ENCODE data around the gene FLRT2. TPM values are rescaled to one million over a fixed set of nuclear protein-coding genes. Genes with fewer than 3 reads are reported as not detected.

FLRT2 gene
- total RNA-seq, 1 experiment from 2014 or later: 0.07 TPM

DNA sequence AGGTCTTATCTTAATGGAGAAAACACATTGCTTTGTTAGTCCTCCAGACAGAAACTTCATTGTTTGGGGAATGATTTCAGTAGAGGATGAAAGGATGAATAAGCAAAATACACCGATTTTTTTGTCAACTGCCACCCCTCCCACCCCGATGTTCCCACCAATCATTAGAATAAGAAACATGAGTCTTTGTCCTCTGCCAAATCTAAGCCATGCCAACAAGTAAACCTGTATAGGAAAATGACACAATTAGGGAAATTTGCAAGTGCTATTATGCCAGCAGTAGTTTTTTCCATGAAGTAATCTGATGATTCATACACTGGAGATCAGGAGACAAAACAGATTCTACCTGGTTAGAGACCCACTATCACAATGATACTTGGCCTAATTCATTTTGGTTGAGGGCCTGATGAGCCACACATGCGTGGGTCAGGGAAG is 35.9 kb downstream of the FLRT2 start:
- ChIA-PET CTCF (no interaction called here), POLR2A (ENCODE audit: unreplicated experiment) (no interaction called here)
- Histone ChIP-seq H3K4me1 (ENCODE audit: insufficient read depth, low read length) (no peaks in the 10 kb centered on the region; the same call in 1 of the 2 replicates), H3K4me3 (ENCODE audit: low read length) (no peak overlapping the region), H3K27me3 (ENCODE audit: low read length) (no peaks in the 10 kb centered on the region), H3K9me2 (replicated peaks; ENCODE audit: low read length) (no peaks in the 10 kb centered on the region), H3K36me3 (ENCODE audit: low read depth, low read length) (no peaks in the 10 kb centered on the region), H3F3A (ENCODE audit: low read length, unreplicated experiment) (no peaks in the 10 kb centered on the region), H3K79me2 (ENCODE audit: low read length) (no peaks in the 10 kb centered on the region), H3K4me2 (ENCODE audit: low read length) (no peak overlapping the region), H3K27ac (ENCODE audit: low read length) (peak overlapping the region; percentile 48), H3K9me3 (ENCODE audit: low read length) (0 out of 2 replicates have a peak, but pooled peaks cover 8% of the 10 kb centered on the region), H3K9ac (ENCODE audit: low read length) (no peak overlapping the region), H2AFZ (ENCODE audit: low read length) (no peak overlapping the region), H4K20me1 (ENCODE audit: low read length) (no peaks in the 10 kb centered on the region)
- no peak for TF ChIP-seq EZH2phosphoT487 (IDR thresholded peaks at IDR 0.05; ENCODE audit: borderline replicate concordance, low read length)
- TF ChIP-seq EZH2 (IDR thresholded peaks at IDR 0.05; ENCODE audit: low read length, unreplicated experiment): no peak
- TF ChIP-seq, protein P1, sequence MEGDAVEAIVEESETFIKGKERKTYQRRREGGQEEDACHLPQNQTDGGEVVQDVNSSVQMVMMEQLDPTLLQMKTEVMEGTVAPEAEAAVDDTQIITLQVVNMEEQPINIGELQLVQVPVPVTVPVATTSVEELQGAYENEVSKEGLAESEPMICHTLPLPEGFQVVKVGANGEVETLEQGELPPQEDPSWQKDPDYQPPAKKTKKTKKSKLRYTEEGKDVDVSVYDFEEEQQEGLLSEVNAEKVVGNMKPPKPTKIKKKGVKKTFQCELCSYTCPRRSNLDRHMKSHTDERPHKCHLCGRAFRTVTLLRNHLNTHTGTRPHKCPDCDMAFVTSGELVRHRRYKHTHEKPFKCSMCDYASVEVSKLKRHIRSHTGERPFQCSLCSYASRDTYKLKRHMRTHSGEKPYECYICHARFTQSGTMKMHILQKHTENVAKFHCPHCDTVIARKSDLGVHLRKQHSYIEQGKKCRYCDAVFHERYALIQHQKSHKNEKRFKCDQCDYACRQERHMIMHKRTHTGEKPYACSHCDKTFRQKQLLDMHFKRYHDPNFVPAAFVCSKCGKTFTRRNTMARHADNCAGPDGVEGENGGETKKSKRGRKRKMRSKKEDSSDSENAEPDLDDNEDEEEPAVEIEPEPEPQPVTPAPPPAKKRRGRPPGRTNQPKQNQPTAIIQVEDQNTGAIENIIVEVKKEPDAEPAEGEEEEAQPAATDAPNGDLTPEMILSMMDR (conservative IDR thresholded peaks at IDR 0.05; ENCODE audit: low read depth, low read length): no peak
- no TSS peak for BruUV-seq (replicated peaks)
- ATAC-seq: no peak
- intact Hi-C loops (cut with micrococcal nuclease): no loop called here
- DNase-seq: peak; percentile 43

GRCh38 chr14:85566603-85567002 is 36.7 kb downstream of the FLRT2 start:
- Histone ChIP-seq H3K4me1 (ENCODE audit: insufficient read depth, low read length) (no peaks in the 10 kb centered on the region; the same call in 1 of the 2 replicates), H3K9ac (ENCODE audit: low read length) (no peak overlapping the region), H3K27ac (ENCODE audit: low read length) (peak overlapping the region; percentile 48), H3K27me3 (ENCODE audit: low read length) (no peaks in the 10 kb centered on the region), H3K9me3 (ENCODE audit: low read length) (0 out of 2 replicates have a peak, but pooled peaks cover 8% of the 10 kb centered on the region), H3F3A (ENCODE audit: low read length, unreplicated experiment) (no peaks in the 10 kb centered on the region), H3K36me3 (ENCODE audit: low read depth, low read length) (no peaks in the 10 kb centered on the region), H4K20me1 (ENCODE audit: low read length) (no peaks in the 10 kb centered on the region), H3K4me2 (ENCODE audit: low read length) (no peak overlapping the region), H2AFZ (ENCODE audit: low read length) (no peak overlapping the region), H3K9me2 (replicated peaks; ENCODE audit: low read length) (no peaks in the 10 kb centered on the region), H3K4me3 (ENCODE audit: low read length) (no peak overlapping the region), H3K79me2 (ENCODE audit: low read length) (no peaks in the 10 kb centered on the region)
- ATAC-seq: no peak
- TF ChIP-seq EZH2 (IDR thresholded peaks at IDR 0.05; ENCODE audit: low read length, unreplicated experiment) (no peak), EZH2phosphoT487 (IDR thresholded peaks at IDR 0.05; ENCODE audit: borderline replicate concordance, low read length) (no peak)
- TF ChIP-seq, protein P1 (conservative IDR thresholded peaks at IDR 0.05; ENCODE audit: low read depth, low read length): no peak
- no TSS peak for BruUV-seq (replicated peaks)
- DNase-seq: peak; percentile 59
- ChIA-PET POLR2A (ENCODE audit: unreplicated experiment) (no interaction called here), CTCF (no interaction called here)
- intact Hi-C loops (cut with micrococcal nuclease): no loop called here

DNA sequence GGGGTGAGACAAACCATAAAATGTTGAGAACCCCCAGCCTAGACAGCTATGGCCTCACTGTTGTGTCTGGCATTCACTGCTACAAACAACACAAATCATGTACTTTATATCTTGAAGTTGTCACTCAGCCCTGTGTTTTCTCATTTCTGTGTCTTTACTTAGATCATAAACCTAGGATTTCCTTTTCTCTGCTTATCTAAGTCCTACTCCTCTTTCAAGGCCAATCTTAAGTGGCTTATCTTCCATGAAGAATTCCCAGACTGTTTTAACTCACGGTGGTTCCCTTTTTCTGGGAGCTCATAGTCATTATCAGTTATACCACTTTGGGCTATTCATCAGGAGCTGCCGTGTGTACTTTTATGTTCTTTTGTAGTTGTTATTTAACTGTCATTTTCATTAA is 42.1 kb downstream of the FLRT2 start:
- Histone ChIP-seq H3K79me2 (ENCODE audit: low read length) (no peaks in the 10 kb centered on the region), H3K9me2 (replicated peaks; ENCODE audit: low read length) (no peaks in the 10 kb centered on the region), H3K9me3 (ENCODE audit: low read length) (no peaks in the 10 kb centered on the region), H4K20me1 (ENCODE audit: low read length) (no peaks in the 10 kb centered on the region), H3K9ac (ENCODE audit: low read length) (no peak overlapping the region), H2AFZ (ENCODE audit: low read length) (no peak overlapping the region), H3K27ac (ENCODE audit: low read length) (no peak overlapping the region), H3K36me3 (ENCODE audit: low read depth, low read length) (no peaks in the 10 kb centered on the region), H3K4me2 (ENCODE audit: low read length) (no peak overlapping the region), H3K4me1 (ENCODE audit: insufficient read depth, low read length) (peaks cover 6% of the 10 kb centered on the region), H3K27me3 (ENCODE audit: low read length) (no peaks in the 10 kb centered on the region), H3F3A (ENCODE audit: low read length, unreplicated experiment) (no peaks in the 10 kb centered on the region), H3K4me3 (ENCODE audit: low read length) (no peak overlapping the region)
- ATAC-seq (no peak), DNase-seq (no peak)
- intact Hi-C loops (cut with micrococcal nuclease): no loop called here
- CTCF ChIA-PET: no interaction called here
- POLR2A ChIA-PET (ENCODE audit: unreplicated experiment): no interaction called here
- no TSS peak for BruUV-seq (replicated peaks)
- TF ChIP-seq, protein P1 (conservative IDR thresholded peaks at IDR 0.05; ENCODE audit: low read depth, low read length): no peak
- no peak for TF ChIP-seq EZH2 (IDR thresholded peaks at IDR 0.05; ENCODE audit: low read length, unreplicated experiment)
- no peak for TF ChIP-seq EZH2phosphoT487 (IDR thresholded peaks at IDR 0.05; ENCODE audit: borderline replicate concordance, low read length)

Measured in PC-3 (cell line).